ENCODE data around the gene THSD4.
"Not testable (repeated sequence)": the region's sequence is repeated elsewhere in the genome, so short reads cannot be mapped to it uniquely, and the experiment has no call there.

The THSD4 gene

GRCh38 chr15:71723344-71723743 lies 608.1 kb downstream of the THSD4 start:
- no peak for DNase-seq (ENCODE audit: low read depth)

DNA sequence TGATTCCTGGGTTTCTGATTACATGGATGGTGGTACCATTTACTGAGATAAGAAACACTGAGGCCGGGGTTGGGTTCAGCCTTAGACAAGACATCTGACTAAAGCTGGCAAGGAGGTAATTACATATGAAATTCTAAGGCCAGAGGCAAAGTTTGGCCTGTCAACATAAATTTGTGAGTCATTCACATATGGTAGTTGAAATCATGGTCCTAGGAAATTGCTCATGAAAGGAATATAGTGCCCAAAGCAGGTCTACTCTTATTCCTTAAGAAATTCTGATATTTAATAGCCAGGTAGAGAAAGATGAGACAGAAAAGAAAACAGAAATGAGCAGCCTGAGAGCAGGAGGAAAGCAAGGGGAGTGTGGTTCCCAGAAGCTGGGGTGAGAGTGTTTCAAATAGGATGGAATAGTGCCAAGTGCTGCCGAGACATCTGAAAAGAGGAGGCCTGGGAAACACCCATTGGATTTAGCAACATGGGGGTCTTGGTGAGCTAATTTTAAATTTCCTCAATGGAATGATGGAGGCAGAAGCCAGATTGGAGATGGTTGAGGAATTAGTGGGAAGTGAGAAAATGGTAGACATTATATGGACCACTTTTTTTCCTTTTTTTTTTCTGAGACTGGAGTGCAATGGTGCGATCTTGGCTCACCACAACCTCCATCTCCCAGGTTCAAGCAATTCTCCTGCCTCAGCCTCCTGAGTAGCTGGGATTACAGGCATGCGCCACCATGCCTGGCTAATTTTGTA lies 610.1 kb downstream of the THSD4 start:
- not testable (repeated sequence) for DNase-seq (ENCODE audit: low read depth)

GRCh38 chr15:71728881-71729280 lies 613.6 kb downstream of the THSD4 start:
- DNase-seq (ENCODE audit: low read depth), result no peak

DNA sequence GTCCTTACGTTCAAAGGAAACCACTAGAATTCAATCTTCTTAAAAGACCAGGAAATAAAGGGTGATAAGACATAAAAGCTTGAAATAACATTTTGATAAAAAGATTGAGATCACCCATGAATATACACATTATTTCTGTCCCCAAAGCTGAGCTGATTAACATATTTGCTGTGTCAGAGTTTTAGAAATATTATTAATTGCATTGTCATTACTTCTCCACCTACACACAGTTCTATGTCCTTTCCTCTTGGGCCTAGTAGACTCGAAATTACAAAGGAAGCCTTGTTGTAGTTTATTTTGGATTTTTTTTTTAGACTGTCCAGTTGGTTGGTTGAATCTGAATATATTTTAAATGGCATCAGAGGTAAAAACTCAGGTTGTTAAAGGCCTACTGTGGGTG lies 614.0 kb downstream of the THSD4 start:
- DNase-seq (ENCODE audit: low read depth), result no peak

- no peak for DNase-seq (ENCODE audit: low read depth)
Measured at GRCh38 chr15:71730277-71731144, 615.2 kb downstream of the THSD4 start.

GRCh38 chr15:71732636-71733035 lies 617.4 kb downstream of the THSD4 start:
- DNase-seq (ENCODE audit: low read depth), result no peak

DNA sequence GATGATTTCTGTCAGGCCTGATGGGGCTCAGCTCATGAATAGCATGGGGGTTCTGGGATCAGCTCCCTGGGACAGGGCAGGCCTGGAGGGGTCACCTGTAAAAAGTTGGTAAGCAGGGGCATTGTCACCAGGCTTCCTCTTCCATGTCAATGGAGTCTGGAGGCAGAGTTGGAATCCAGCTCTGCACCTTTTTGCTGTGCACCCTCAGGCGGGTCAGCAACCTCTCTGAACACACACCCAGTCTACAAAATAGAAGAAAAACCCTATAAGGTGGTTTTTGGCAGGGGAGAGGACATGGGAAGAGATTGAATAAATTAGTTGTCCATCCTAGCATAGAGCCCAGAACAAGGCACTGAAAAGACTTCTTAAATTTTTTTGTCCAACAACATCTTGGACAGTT lies 617.9 kb downstream of the THSD4 start:
- DNase-seq (ENCODE audit: low read depth), result no peak

GRCh38 chr15:71734709-71735384 lies 619.6 kb downstream of the THSD4 start:
- no peak for DNase-seq (ENCODE audit: low read depth)

DNA sequence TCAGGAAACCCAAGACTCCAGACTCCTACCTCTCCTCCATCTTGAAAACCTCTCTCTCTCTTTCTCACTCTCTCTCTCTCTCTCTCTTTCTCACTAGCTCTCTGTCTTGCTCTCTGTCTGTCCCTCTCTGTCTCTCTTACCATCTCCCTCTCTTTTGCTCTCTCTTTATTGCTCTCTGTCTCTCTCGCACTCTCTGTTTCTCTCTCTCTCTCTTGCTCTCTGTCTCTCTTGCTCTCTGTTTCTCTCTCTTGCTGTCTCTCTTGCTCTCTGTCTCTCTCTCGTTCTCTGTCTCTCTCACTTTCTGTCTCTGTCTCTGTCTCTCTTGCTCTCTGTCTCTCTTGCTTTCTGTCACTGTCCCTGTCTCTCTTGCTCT lies 620.1 kb downstream of the THSD4 start:
- no peak for DNase-seq (ENCODE audit: low read depth)

DNA sequence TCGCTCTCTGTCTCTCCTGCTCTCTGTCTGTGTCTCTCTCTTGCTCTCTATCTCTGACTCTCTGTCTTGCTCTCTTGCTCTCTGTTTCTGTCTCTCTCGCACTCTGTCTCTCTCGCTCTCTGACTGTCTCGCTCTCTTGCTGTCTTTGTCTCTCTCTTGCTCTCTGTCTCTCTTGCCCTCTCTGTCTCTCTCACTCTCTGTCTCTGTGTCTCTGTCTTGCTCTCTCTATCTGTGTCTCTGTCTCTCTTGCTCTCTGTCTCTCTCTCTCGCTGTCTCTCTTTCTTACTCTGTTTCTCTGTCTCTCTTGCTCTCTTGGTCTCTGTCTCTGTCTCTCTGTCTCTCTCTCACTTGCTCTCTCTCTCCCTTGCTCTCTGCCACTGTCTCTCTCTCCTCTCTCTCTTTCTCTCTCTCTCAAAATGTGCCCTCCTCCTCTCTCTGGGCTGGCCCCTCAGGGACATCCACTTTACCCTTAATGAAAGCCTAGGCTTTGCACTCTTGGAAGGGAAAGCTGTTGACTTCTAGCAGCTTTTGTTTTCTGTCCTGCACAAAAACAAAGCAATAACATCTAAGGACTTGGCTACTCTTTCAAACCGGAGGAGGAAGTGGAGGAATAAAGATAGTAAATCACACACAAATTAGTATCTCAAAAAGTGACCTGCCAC lies 621.1 kb downstream of the THSD4 start:
- no peak for DNase-seq (ENCODE audit: low read depth)

GRCh38 chr15:71737761-71738160 lies 622.5 kb downstream of the THSD4 start:
- DNase-seq (ENCODE audit: low read depth), result no peak

- DNase-seq (ENCODE audit: low read depth), result no peak
Measured at GRCh38 chr15:71739355-71739754, 624.1 kb downstream of the THSD4 start.

DNA sequence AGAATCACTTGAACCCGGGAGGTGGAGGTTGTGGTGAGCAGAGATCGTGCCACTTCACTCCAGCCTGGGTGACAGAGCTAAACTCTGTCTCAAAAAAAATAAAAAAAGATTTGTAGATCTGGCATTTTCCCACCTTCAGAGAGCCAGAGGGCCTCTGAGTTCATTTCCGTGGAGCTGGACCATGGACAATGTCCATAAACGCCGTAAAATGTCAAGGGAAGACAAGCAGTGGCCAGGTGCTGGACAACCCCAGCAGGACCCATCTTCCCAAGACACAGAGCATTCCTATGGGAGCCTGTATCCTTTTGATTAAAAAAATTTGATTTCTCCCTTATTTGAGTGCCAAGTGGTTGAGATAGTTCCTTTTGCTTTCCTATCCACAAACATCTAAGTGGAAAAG lies 627.7 kb downstream of the THSD4 start:
- no peak for DNase-seq (ENCODE audit: low read depth)

DNA sequence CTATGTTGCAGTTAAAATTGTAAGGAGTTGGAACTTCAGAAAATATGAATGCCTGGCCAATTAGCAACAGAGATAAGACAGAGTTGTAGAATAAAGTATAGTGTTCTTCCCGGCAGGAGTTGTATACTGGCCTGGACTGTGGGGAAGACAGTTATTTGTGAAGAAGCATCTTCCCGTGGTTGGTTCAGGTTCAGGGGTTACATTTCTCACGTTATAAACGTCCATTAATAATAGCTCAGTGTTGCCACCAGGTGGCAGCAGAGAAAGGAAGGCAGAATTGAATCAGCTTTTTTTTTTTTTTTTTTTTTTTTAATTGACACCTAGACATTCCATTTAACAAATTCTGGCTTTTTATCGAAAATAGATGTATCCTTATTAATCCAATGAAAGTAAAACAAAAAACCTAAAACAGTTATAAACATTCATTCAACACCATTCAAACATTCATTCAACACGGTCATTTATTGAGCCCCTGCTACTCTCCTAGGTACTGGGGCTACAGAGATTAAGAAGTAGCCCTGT lies 628.7 kb downstream of the THSD4 start:
- no peak for DNase-seq (ENCODE audit: low read depth)

DNA sequence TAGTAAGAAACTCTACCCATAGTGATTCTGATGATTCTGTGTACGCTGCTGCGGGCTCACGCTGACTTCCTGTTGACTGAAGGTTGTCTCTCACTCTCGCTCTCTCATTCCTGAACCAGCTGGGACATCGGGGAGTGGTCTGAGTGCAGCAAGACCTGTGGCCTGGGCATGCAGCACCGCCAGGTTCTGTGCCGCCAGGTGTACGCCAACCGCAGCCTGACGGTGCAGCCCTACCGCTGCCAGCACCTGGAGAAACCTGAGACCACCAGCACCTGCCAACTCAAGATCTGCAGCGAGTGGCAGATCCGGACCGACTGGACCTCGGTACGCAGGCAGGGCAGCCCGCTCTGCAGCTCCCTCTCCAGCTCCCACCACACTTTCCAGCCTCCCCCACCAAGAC lies 631.4 kb downstream of the THSD4 start:
- no peak for DNase-seq (ENCODE audit: low read depth)

- no peak for DNase-seq (ENCODE audit: low read depth)
Measured at GRCh38 chr15:71747128-71748083, 632.1 kb downstream of the THSD4 start.

- no peak for DNase-seq (ENCODE audit: low read depth)
Measured at GRCh38 chr15:71748293-71748718, 633.0 kb downstream of the THSD4 start.

DNA sequence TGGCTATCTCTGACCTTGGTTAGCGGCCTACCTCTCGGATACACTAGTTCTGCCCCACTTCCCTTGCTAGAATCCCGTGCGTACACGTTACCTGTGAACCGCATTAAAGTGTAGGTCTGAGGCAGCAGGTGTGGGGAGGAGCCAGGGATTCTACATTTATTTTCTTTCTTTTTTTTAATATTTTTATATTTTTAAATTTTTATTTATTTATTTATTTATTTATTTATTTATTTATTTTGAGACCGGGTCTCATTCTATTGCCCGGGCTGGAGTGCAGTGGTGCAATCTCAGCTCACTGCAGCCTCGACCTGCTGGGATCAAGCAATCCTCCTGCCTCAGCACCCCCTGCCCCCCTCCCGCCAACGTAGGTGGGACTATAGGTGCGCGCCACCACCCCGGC lies 634.2 kb downstream of the THSD4 start:
- DNase-seq (ENCODE audit: low read depth), result no peak

DNA sequence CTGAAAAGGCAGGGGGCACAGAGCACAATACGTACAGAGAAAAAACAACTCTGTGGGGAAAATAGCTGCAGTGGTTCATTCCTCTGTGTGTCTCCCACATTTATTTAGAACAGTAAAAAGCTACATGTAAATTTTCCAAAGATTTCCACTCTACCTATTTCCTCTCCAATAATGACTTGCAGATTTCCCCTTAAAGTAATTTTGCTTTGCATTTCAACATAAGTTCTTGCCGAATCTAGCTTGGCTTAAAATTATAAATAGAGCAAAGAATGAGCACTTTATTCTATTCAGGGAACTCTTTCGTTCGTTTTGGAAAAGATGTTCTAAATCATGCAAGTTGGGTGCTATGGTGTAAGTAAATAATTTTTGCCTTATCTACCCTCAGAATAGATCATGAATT lies 636.9 kb downstream of the THSD4 start:
- DNase-seq (ENCODE audit: low read depth), result no peak

DNA sequence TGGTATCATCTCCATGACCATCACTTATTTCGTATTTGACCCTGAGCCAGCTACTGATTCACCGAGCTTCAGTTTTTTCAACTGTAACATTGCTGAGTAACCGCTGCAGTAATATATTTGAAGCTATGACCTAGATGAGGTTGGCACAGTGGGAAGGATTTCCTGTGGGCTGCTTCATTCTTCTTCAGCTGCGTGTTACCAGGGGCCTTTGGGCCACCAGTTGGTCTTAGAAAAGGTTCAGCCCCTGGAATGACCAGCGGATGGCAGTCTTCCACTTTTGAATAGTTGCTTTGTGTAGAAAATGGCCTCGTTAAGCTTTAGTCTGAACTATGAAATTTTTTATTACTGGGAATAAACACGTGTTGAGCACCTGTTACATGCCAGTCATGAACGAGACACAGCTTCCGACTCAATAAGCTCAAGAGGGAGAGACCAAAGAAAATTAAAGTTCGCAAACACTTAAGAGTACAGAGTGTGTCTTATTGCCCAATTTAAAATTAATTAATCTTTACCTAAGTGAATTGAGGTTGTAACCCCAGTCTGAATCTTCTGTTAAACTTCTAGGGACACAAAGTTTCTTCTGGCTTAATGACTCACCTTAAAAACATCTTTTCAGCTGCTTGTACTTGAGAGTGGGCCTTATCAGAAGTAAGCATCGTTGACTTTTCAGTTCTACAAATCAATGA lies 637.5 kb downstream of the THSD4 start:
- DNase-seq (ENCODE audit: low read depth), result no peak
